PC-3 (cell line): ENCODE measurements around the gene TNXB.

Experiments used
- CTCF ChIP-seq: fragments of 300-600 bp; sonication (generic); conservative IDR thresholded peaks from 2 replicates; pipeline ENCODE4 v1.5.1; 2017; ENCODE audit warnings: antibody characterized with exemption, low read depth, mild to moderate bottlenecking, low read length
- EZH2 ChIP-seq: fragments of 300-600 bp; sonication (generic); IDR thresholded peaks from one replicate; pipeline ENCODE4 v1.6.1; 2017; ENCODE audit warnings: antibody characterized with exemption, mild to moderate bottlenecking, low read length; ENCODE audit not compliant: unreplicated experiment

- TF ChIP-seq CTCF, result no peak
- no peak for TF ChIP-seq EZH2
These were observed 1.5 kb upstream of the TNXB start for GRCh38 chr6:32110632-32111031.
